HepG2 (cell line): ENCODE results near the gene TOB1. TPM values are rescaled to one million over a fixed set of nuclear protein-coding genes. Genes with fewer than 3 reads are reported as not detected.

Experiments used
- FOXC1 ChIP-seq: sonication (generic); formaldehyde crosslinking; IDR thresholded peaks from 2 replicates; pipeline ENCODE4 v1.8.0; 2022; ENCODE audit warnings: mild to moderate bottlenecking, missing genetic modification reagents, borderline replicate concordance
- GABPB1 ChIP-seq: IDR thresholded peaks from 2 replicates; pipeline ENCODE4 v1.6.1; 2016; ENCODE audit warnings: mild to moderate bottlenecking, missing genetic modification reagents, moderate library complexity, missing compliant biosample characterization
- GATAD2A ChIP-seq: IDR thresholded peaks from 2 replicates; pipeline ENCODE4 v1.6.1; 2016
- HNRNPL ChIP-seq: fragments of 200-400 bp; formaldehyde crosslinking; IDR thresholded peaks from 2 replicates; pipeline ENCODE4 v1.6.1; 2017; ENCODE audit warnings: mild to moderate bottlenecking, low read depth, low read length
- KAT7 ChIP-seq: IDR thresholded peaks from 2 replicates; pipeline ENCODE4 v1.6.1; 2018; ENCODE audit warnings: borderline replicate concordance, missing compliant biosample characterization
- MAFK ChIP-seq, 2 experiments: IDR thresholded peaks in 1 of 2; conservative IDR thresholded peaks in 1 of 2; 2 replicates each; pipeline ENCODE4 v1.6.1; 2011; ENCODE audit warnings: improper control_type of control experiment in 2 of 2, low read length in 2 of 2
- POGZ ChIP-seq: sonication (generic); formaldehyde crosslinking; IDR thresholded peaks from 2 replicates; pipeline ENCODE4 v1.4.0; 2020; ENCODE audit warnings: mild to moderate bottlenecking, missing genetic modification reagents
- RAD21 ChIP-seq: fragments of 450-650 bp; formaldehyde crosslinking; IDR thresholded peaks from 2 replicates; pipeline ENCODE4 v1.5.0; 2020; ENCODE audit warnings: mild to moderate bottlenecking
- SMC3 ChIP-seq: IDR thresholded peaks from 2 replicates; pipeline ENCODE4 v1.6.1; 2011; ENCODE audit warnings: low read length, improper control_type of control experiment
- SP4 ChIP-seq: sonication (generic); formaldehyde crosslinking; IDR thresholded peaks from 2 replicates; pipeline ENCODE4 v1.8.1; 2023; ENCODE audit warnings: mild to moderate bottlenecking, missing genetic modification reagents
- STAG1 ChIP-seq: sonication (generic); formaldehyde crosslinking; IDR thresholded peaks from 2 replicates; pipeline ENCODE4 v1.4.0; 2020; ENCODE audit warnings: missing genetic modification reagents
- ZNF136 ChIP-seq: sonication (generic); formaldehyde crosslinking; IDR thresholded peaks from 2 replicates; pipeline ENCODE4 v1.8.1; 2022; ENCODE audit warnings: low read depth, mild to moderate bottlenecking, moderate library complexity, missing genetic modification reagents
- ZNF446 ChIP-seq: sonication (generic); formaldehyde crosslinking; IDR thresholded peaks from 2 replicates; pipeline ENCODE4 v1.5.0; 2020; ENCODE audit warnings: mild to moderate bottlenecking, missing genetic modification reagents
- ZNF556 ChIP-seq: sonication (generic); formaldehyde crosslinking; IDR thresholded peaks from 2 replicates; pipeline ENCODE4 v1.4.0; 2020; ENCODE audit warnings: mild to moderate bottlenecking, missing genetic modification reagents, borderline replicate concordance
- ZNF598 ChIP-seq: sonication (generic); formaldehyde crosslinking; IDR thresholded peaks from 2 replicates; pipeline ENCODE4 v1.5.1; 2020; ENCODE audit warnings: mild to moderate bottlenecking, missing genetic modification reagents, borderline replicate concordance
- ZNF737 ChIP-seq: sonication (generic); formaldehyde crosslinking; IDR thresholded peaks from 2 replicates; pipeline ENCODE4 v1.5.0; 2020; ENCODE audit warnings: missing genetic modification reagents, mild to moderate bottlenecking, borderline replicate concordance
- ZNF749 ChIP-seq: sonication (generic); formaldehyde crosslinking; IDR thresholded peaks from 2 replicates; pipeline ENCODE4 v1.8.0; 2022; ENCODE audit warnings: mild to moderate bottlenecking, missing genetic modification reagents, moderate library complexity, borderline replicate concordance
- ZNF891 ChIP-seq: sonication (generic); formaldehyde crosslinking; IDR thresholded peaks from 2 replicates; pipeline ENCODE4 v1.5.0; 2020; ENCODE audit warnings: mild to moderate bottlenecking, missing genetic modification reagents
- ZSCAN31 ChIP-seq: sonication (generic); formaldehyde crosslinking; IDR thresholded peaks from 2 replicates; pipeline ENCODE4 v1.5.0; 2020; ENCODE audit warnings: low read depth, mild to moderate bottlenecking, missing genetic modification reagents
- polyA plus RNA-seq, 8 experiments: library from polyadenylated mRNA; depleted of rRNA in 3 of 8; stranded (reverse) in 7 of 8; unstranded in 1 of 8; fragments of >200 nt; fragmentation: Illumina TruSeq in 4 of 8; extraction: Trizol in 4 of 8; gene quantifications; 2 replicates each; pipeline versions ENCODE4 v1.2.1 to v1.2.3, GENCODE V29; 2011 to 2016; ENCODE audit warnings: low read depth in 4 of 8, missing spikeins in 1 of 8, mixed read lengths in 1 of 8; ENCODE audit not compliant: insufficient read depth in 1 of 8
- total RNA-seq, 5 experiments: library from RNA; depleted of rRNA; stranded (reverse); fragments of >200 nt; fragmentation: Illumina TruSeq; extraction: Trizol; gene quantifications; 2 replicates each; pipeline ENCODE4 v1.2.3, GENCODE V29; 2016; ENCODE audit warnings: low read depth in 1 of 5
- TF ChIP-seq, protein P1 (sequence below): sonication (generic); formaldehyde crosslinking; IDR thresholded peaks from 2 replicates; pipeline ENCODE4; 2020; ENCODE audit warnings: missing genetic modification reagents, mild to moderate bottlenecking, borderline replicate concordance

The TOB1 gene
- total and polyA plus RNA-seq, 2 of the 13 experiments (the other 11 are each of a cell fraction or from before 2014, with no cell fraction given), result 21.9 to 57.7 TPM

DNA sequence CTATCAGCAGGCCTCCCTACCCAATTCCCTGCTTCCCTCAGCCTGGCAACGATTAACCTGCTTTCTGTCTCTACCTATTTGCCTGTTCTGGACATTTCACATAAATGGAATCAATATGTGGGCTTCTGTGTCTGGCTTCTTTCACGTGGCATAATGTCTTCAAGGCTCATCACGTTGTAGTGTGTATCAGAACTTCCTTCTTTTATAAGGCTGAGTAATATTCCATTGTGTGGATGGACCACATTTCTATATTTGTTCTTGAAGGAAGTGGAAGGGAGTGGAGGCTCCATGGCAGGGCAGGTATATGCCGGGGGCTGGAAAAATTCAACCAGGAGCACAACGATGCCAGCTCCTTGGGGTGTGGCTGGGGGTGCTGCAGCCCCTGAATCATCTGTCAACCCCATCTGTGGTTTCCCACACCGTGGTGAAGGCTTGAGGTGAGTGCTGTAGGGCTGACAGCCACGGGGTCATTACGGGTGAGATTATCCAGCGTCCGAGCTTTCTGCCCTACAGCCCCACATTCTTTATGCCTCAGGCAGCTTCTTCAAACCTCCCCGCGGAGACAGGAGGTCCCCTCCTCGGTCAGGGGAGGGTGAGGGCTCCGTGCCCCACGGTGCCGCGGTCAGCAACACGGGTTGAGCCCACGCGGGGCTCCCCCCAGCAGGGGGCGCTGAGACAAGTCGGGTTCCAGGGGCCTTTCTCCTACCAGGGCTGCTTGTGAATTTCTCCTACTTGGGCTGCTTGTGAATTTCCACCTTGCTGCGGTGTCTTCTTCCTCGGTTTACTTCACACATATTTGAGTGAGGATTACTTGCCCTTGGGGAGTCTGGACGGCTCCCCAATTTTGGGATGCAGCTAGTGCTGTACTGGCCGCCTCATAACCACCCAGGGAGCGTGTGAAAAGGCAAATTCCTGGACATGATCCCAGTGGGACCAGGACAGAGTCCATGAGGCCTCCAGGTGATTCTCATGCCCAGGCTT, 49.1 kb downstream of the TOB1 start (continued):
- TF ChIP-seq ZNF891 (CRISPR knock-in tag), result peak; percentile 72; the same call in 1 of the 2 replicates
- TF ChIP-seq ZSCAN31, result no peak
- TF ChIP-seq ZNF136 (CRISPR knock-in tag), result no peak
- peak; percentile 64; the same call in 1 of the 2 replicates for TF ChIP-seq FOXC1 (CRISPR knock-in tag)
- no peak for TF ChIP-seq MAFK (conservative IDR thresholded peaks at IDR 0.05 in 1 of 2, IDR thresholded peaks at IDR 0.05 in 1 of 2; ENCODE audit: low read length in 2 of 2)
- peak; percentile 71 for TF ChIP-seq STAG1
- TF ChIP-seq ZNF556, result 0 out of 2 replicates have a peak, but pooled peaks have one; percentile 65
- TF ChIP-seq ZNF749 (CRISPR knock-in tag), result peak; percentile 39; the same call in 1 of the 2 replicates
- peak; percentile 43; the same call in 1 of the 2 replicates for TF ChIP-seq GATAD2A (CRISPR knock-in tag)
- TF ChIP-seq, protein P1, sequence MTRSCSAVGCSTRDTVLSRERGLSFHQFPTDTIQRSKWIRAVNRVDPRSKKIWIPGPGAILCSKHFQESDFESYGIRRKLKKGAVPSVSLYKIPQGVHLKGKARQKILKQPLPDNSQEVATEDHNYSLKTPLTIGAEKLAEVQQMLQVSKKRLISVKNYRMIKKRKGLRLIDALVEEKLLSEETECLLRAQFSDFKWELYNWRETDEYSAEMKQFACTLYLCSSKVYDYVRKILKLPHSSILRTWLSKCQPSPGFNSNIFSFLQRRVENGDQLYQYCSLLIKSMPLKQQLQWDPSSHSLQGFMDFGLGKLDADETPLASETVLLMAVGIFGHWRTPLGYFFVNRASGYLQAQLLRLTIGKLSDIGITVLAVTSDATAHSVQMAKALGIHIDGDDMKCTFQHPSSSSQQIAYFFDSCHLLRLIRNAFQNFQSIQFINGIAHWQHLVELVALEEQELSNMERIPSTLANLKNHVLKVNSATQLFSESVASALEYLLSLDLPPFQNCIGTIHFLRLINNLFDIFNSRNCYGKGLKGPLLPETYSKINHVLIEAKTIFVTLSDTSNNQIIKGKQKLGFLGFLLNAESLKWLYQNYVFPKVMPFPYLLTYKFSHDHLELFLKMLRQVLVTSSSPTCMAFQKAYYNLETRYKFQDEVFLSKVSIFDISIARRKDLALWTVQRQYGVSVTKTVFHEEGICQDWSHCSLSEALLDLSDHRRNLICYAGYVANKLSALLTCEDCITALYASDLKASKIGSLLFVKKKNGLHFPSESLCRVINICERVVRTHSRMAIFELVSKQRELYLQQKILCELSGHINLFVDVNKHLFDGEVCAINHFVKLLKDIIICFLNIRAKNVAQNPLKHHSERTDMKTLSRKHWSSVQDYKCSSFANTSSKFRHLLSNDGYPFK (CRISPR knock-in tag), result peak; percentile 35; the same call in 1 of the 2 replicates
- peak; percentile 31; the same call in 1 of the 2 replicates for TF ChIP-seq GABPB1
- no peak for TF ChIP-seq KAT7 (CRISPR knock-in tag)
- TF ChIP-seq HNRNPL, result 0 out of 2 replicates have a peak, but pooled peaks have one; percentile 16
- TF ChIP-seq ZNF737 (CRISPR knock-in tag), result peak; percentile 80; the same call in 1 of the 2 replicates
- TF ChIP-seq ZNF446 (CRISPR knock-in tag), result no peak
- TF ChIP-seq RAD21 (CRISPR knock-in tag), result peak; percentile 71
- no peak for TF ChIP-seq SP4 (CRISPR knock-in tag)
- TF ChIP-seq POGZ, result no peak
- TF ChIP-seq SMC3, result peak; percentile 24; the same call in 1 of the 2 replicates
- peak; percentile 35; the same call in 1 of the 2 replicates for TF ChIP-seq ZNF598 (CRISPR knock-in tag)
